H1 (cell line): ENCODE results near the gene SLC24A3. TPM values are rescaled to one million over a fixed set of nuclear protein-coding genes. Genes with fewer than 3 reads are reported as not detected.

ENCODE experiments used
- CTCF ChIA-PET: fragments of 300-600 bp; sonication (Branson Sonifier 250); formaldehyde crosslinking; loops from one replicate; lab custom pipeline; 2021; ENCODE audit not compliant: partially characterized antibody; lab: Charles Lee
- POLR2A ChIA-PET: fragments of 300-600 bp; sonication (Branson Sonifier 250); formaldehyde crosslinking; loops from one replicate; lab custom pipeline; 2021; ENCODE audit warnings: inconsistent platforms; ENCODE audit not compliant: partially characterized antibody; lab: Charles Lee
- DNase-seq, 2 experiments: peaks; one replicate each; pipeline versions ENCODE4 v3.0.0 to v3.0.0-alpha.2; 2010 to 2022; ENCODE audit warnings: low spot score in 2 of 2, low read depth in 1 of 2, mixed read lengths in 1 of 2
- FAIRE-seq: peaks from 2 replicates; lab custom pipeline; 2011; peaks lifted over from hg19 to GRCh38; lab: Jason Lieb, UNC
- H2AFZ ChIP-seq: 2 replicates; pipeline ENCODE4 v1.8.1; 2012; ENCODE audit warnings: low read length, inconsistent platforms
- H2AK5ac ChIP-seq: 2 replicates; pipeline ENCODE4 v1.6.1; 2013; ENCODE audit warnings: low read depth, low read length
- H2BK120ac ChIP-seq: replicated peaks from 2 replicates; pipeline ENCODE3; 2013; ENCODE audit warnings: low read depth, low read length, inconsistent platforms
- H2BK12ac ChIP-seq: 2 replicates; pipeline ENCODE4 v1.6.1; 2013; ENCODE audit warnings: low read depth, low read length
- H2BK15ac ChIP-seq: 2 replicates; pipeline ENCODE4 v1.6.1; 2013; ENCODE audit warnings: low read length
- H2BK20ac ChIP-seq: 2 replicates; pipeline ENCODE4 v1.6.1; 2013; ENCODE audit warnings: low read length
- H2BK5ac ChIP-seq: 2 replicates; pipeline ENCODE4 v1.6.1; 2013; ENCODE audit warnings: low read depth, low read length
- H3K14ac ChIP-seq: 2 replicates; pipeline ENCODE4 v1.6.1; 2013; ENCODE audit warnings: inconsistent platforms; ENCODE audit not compliant: insufficient read length
- H3K18ac ChIP-seq: 2 replicates; pipeline ENCODE4 v1.6.1; 2013; ENCODE audit warnings: low read length; ENCODE audit errors: extremely low read depth
- H3K23ac ChIP-seq: 2 replicates; pipeline ENCODE4 v1.6.1; 2013; ENCODE audit warnings: inconsistent platforms; ENCODE audit not compliant: insufficient read length
- H3K23me2 ChIP-seq: 2 replicates; pipeline ENCODE4 v1.6.1; 2013; ENCODE audit warnings: low read depth, low read length
- H3K27ac ChIP-seq: 2 replicates; pipeline ENCODE4 v1.6.1; 2011; ENCODE audit warnings: low read depth, low read length, inconsistent platforms
- H3K27me3 ChIP-seq, 4 experiments: replicated peaks in 1 of 4; 1 replicate in 1 of 4; 2 replicates in 3 of 4; pipeline versions ENCODE4 v1.6.1 to v1.8.1; 2011 to 2013; ENCODE audit warnings: low read length in 3 of 4, mild to moderate bottlenecking in 3 of 4, inconsistent platforms in 2 of 4, mixed read lengths in 2 of 4, moderate library complexity in 1 of 4; ENCODE audit not compliant: control insufficient read depth in 3 of 4, insufficient read depth in 3 of 4; ENCODE audit errors: extremely low read depth in 1 of 4
- H3K36me3 ChIP-seq, 4 experiments: 2 replicates each; pipeline versions ENCODE4 v1.6.1 to v1.8.1; 2011 to 2013; ENCODE audit warnings: mild to moderate bottlenecking in 4 of 4, low read length in 3 of 4, moderate library complexity in 2 of 4, control low read depth in 1 of 4, inconsistent platforms in 1 of 4; ENCODE audit not compliant: insufficient read depth in 4 of 4, control insufficient read depth in 2 of 4
- H3K4ac ChIP-seq: replicated peaks from 2 replicates; pipeline ENCODE3; 2013; ENCODE audit warnings: low read length, low read depth, mixed read lengths, inconsistent platforms; ENCODE audit not compliant: insufficient read length
- H3K4me1 ChIP-seq, 4 experiments: replicated peaks in 1 of 4; 1 replicate in 1 of 4; 2 replicates in 3 of 4; pipeline versions ENCODE4 v1.6.1 to v1.8.1; 2011 to 2013; ENCODE audit warnings: low read length in 3 of 4, inconsistent platforms in 2 of 4, mixed read lengths in 1 of 4; ENCODE audit not compliant: insufficient read depth in 4 of 4, control insufficient read depth in 3 of 4
- H3K4me2 ChIP-seq, 2 experiments: 2 replicates each; pipeline versions ENCODE4 v1.6.1 to v1.8.1; 2011 to 2013; ENCODE audit warnings: low read depth in 2 of 2, low read length in 2 of 2, control low read depth in 1 of 2, inconsistent platforms in 1 of 2, mild to moderate bottlenecking in 1 of 2; ENCODE audit not compliant: insufficient read depth in 1 of 2
- H3K4me3 ChIP-seq, 4 experiments: fragments of 200-600, 300-600 bp in 1 of 4; sonication (generic), shearing (Covaris generic), sonication (Bioruptor Twin) in 1 of 4; 2 replicates each; pipeline versions ENCODE4 v1.5.1 to v1.8.1; 2011 to 2016; ENCODE audit warnings: low read length in 4 of 4, low read depth in 3 of 4, control low read depth in 2 of 4, inconsistent platforms in 2 of 4, mild to moderate bottlenecking in 2 of 4, mixed read lengths in 1 of 4, moderate library complexity in 1 of 4; ENCODE audit not compliant: insufficient read depth in 2 of 4; ENCODE audit errors: extremely low read depth in 1 of 4
- H3K56ac ChIP-seq: replicated peaks from 2 replicates; pipeline ENCODE3; 2013; ENCODE audit warnings: low read depth, mild to moderate bottlenecking, mixed read lengths, low read length, inconsistent platforms; ENCODE audit not compliant: insufficient read length
- H3K79me1 ChIP-seq: 2 replicates; pipeline ENCODE4 v1.6.1; 2013; ENCODE audit warnings: low read depth, low read length, control low read depth
- H3K79me2 ChIP-seq, 2 experiments: 2 replicates each; pipeline versions ENCODE4 v1.6.1 to v1.8.1; 2012 to 2013; ENCODE audit warnings: low read length in 2 of 2, mild to moderate bottlenecking in 2 of 2, inconsistent platforms in 1 of 2; ENCODE audit not compliant: insufficient read depth in 2 of 2, control insufficient read depth in 1 of 2
- H3K9ac ChIP-seq, 4 experiments: replicated peaks in 1 of 4; 1 replicate in 1 of 4; 2 replicates in 3 of 4; pipeline versions ENCODE4 v1.6.1 to v1.8.1; 2011 to 2013; ENCODE audit warnings: low read depth in 3 of 4, low read length in 3 of 4, control low read depth in 2 of 4, mild to moderate bottlenecking in 2 of 4, moderate library complexity in 2 of 4, inconsistent platforms in 1 of 4; ENCODE audit errors: extremely low read depth in 1 of 4
- H3K9me3 ChIP-seq, 2 experiments: 2 replicates each; pipeline versions ENCODE4 v1.6.1 to v1.8.1; 2012 to 2013; ENCODE audit warnings: mild to moderate bottlenecking in 2 of 2, moderate library complexity in 2 of 2, control low read depth in 1 of 2, inconsistent platforms in 1 of 2, low read depth in 1 of 2, low read length in 1 of 2, mixed read lengths in 1 of 2; ENCODE audit not compliant: insufficient read depth in 2 of 2
- H4K20me1 ChIP-seq, 2 experiments: replicated peaks in 1 of 2; 2 replicates each; pipeline versions ENCODE3 to v1.8.1; 2011 to 2013; ENCODE audit warnings: inconsistent platforms in 2 of 2, low read length in 2 of 2, mild to moderate bottlenecking in 1 of 2; ENCODE audit not compliant: insufficient read depth in 2 of 2, control insufficient read depth in 1 of 2
- H4K5ac ChIP-seq: 2 replicates; pipeline ENCODE4 v1.6.1; 2013; ENCODE audit warnings: low read length, low read depth, mixed read lengths, inconsistent platforms; ENCODE audit not compliant: insufficient read length
- H4K8ac ChIP-seq: 2 replicates; pipeline ENCODE4 v1.8.0; 2013; ENCODE audit warnings: mild to moderate bottlenecking, moderate library complexity, low read length, inconsistent platforms; ENCODE audit not compliant: insufficient read depth; ENCODE audit errors: extremely low read depth
- H4K91ac ChIP-seq: replicated peaks from 2 replicates; pipeline ENCODE3; 2013; ENCODE audit warnings: low read length, mixed read lengths, inconsistent platforms; ENCODE audit not compliant: insufficient read length
- ASH2L ChIP-seq: fragments of 200-600, 300-600 bp; sonication (generic); IDR thresholded peaks from one replicate; pipeline ENCODE4 v1.7.1; 2017; ENCODE audit warnings: low read length
- CBX8 ChIP-seq: fragments of 300-800, 300-1000 bp; sonication (generic); IDR thresholded peaks from 2 replicates; pipeline ENCODE4 v1.7.1; 2016; ENCODE audit warnings: low read depth, low read length, borderline replicate concordance
- CREB1 ChIP-seq: IDR thresholded peaks from 2 replicates; pipeline ENCODE4 v1.6.1; 2012; ENCODE audit warnings: inconsistent platforms
- POLR2A ChIP-seq, 2 experiments: IDR thresholded peaks; 1 replicate in 1 of 2; 2 replicates in 1 of 2; pipeline ENCODE4 v1.6.1; 2011; ENCODE audit warnings: low read depth in 2 of 2, low read length in 2 of 2, mild to moderate bottlenecking in 2 of 2; ENCODE audit errors: control extremely low read depth in 1 of 2
- SAP30 ChIP-seq: fragments of 300-600 bp; sonication (generic); IDR thresholded peaks from 2 replicates; pipeline ENCODE4 v1.7.1; 2012; ENCODE audit warnings: low read length, moderate library complexity, mild to moderate bottlenecking, inconsistent platforms; ENCODE audit not compliant: insufficient read depth, insufficient replicate concordance
- SP1 ChIP-seq: IDR thresholded peaks from 2 replicates; pipeline ENCODE4 v1.6.1; 2011; ENCODE audit warnings: low read depth, low read length
- SP2 ChIP-seq: IDR thresholded peaks from 2 replicates; pipeline ENCODE4 v1.6.1; 2012; ENCODE audit warnings: mild to moderate bottlenecking, low read length, inconsistent platforms
- SP4 ChIP-seq: IDR thresholded peaks from 2 replicates; pipeline ENCODE4 v1.6.1; 2012; ENCODE audit warnings: low read length, inconsistent platforms
- WGBS, 2 experiments: shearing (Covaris generic) in 1 of 2; methylation state at CpG; one replicate each; pipeline versions ENCODE4 v1.1.6 to v1.1.7; 2013 to 2015; ENCODE audit warnings: low lambda C conversion rate in 2 of 2, mixed read lengths in 2 of 2, inconsistent platforms in 1 of 2, low coverage in 1 of 2, missing lambda C conversion rate in 1 of 2; ENCODE audit not compliant: insufficient replicate concordance in 2 of 2, insufficient coverage in 1 of 2, insufficient read length in 1 of 2; ENCODE audit errors: extremely low coverage in 1 of 2, missing lambda C conversion rate in 1 of 2; 5-methylcytosine and 5-hydroxymethylcytosine counted together
- polyA plus RNA-seq, 7 experiments: library from polyadenylated mRNA; depleted of rRNA in 3 of 7; stranded (reverse) in 5 of 7; unstranded in 2 of 7; fragments of >200 nt in 5 of 7; fragments of 200-250 nt in 2 of 7; gene quantifications; 1 replicate in 5 of 7; 2 replicates in 1 of 7; 4 replicates in 1 of 7; pipeline versions ENCODE4 v1.2.1 to v1.2.3, GENCODE V29; 2011 to 2013; ENCODE audit warnings: missing spikeins in 2 of 7, mixed read lengths in 2 of 7
- total RNA-seq: library from RNA; stranded (reverse); fragmentation: NEBNext Ultra II Directional; extraction: Animal tissue kit (Norgen Biotek cat#: 25700); gene quantifications from 2 replicates; pipeline ENCODE4 v1.2.1, GENCODE V29; 2021

SLC24A3 gene
- total and polyA plus RNA-seq, 2 of the 8 experiments (the other 6 are each of a cell fraction or from before 2014, with no cell fraction given), result 4.5 to 6.3 TPM

GRCh38 chr20:19375395-19375794 lies 163.0 kb downstream of the SLC24A3 start:
- FAIRE-seq, result no peak
- no peaks in the 10 kb centered on the region for H3K36me3 ChIP-seq
- H3K27me3 ChIP-seq, result no peaks in the 10 kb centered on the region
- no peak overlapping the region for H4K91ac ChIP-seq
- H3K18ac ChIP-seq, result no peak overlapping the region
- no peak overlapping the region for H3K4me2 ChIP-seq
- H3K9me3 ChIP-seq, result no peaks in the 10 kb centered on the region
- H2AK5ac ChIP-seq, result no peak overlapping the region
- no peak overlapping the region for H3K4ac ChIP-seq
- no peak overlapping the region for H2BK120ac ChIP-seq
- no peak overlapping the region for H3K23ac ChIP-seq
- CTCF ChIA-PET, result interaction anchor here (1.3 kb wide), 1 partner anchor 13 kb away, joined by 3 read pairs; no protein-coding TSS in a partner anchor
- no peak for TF ChIP-seq ASH2L
- no peak for TF ChIP-seq SP1
- no peak for TF ChIP-seq SP4
- TF ChIP-seq SP2, result no peak
- TF ChIP-seq SAP30, result no peak
- TF ChIP-seq CREB1, result no peak
- no peak for TF ChIP-seq POLR2A (IDR thresholded peaks at IDR 0.05; ENCODE audit: control extremely low read depth in 1 of 2, low read depth in 2 of 2, low read length in 2 of 2)
- TF ChIP-seq CBX8, result no peak
- TF ChIP-seq, all 59 proteins: peak for 0
- POLR2A ChIA-PET, result no interaction called here
- DNase-seq, result no peak
- Histone ChIP-seq H2BK20ac (no peak overlapping the region), H2BK15ac (no peak overlapping the region), H3K14ac (no peak overlapping the region), H3K9ac (no peak overlapping the region), H2BK12ac (no peak overlapping the region), H3K79me2 (no peaks in the 10 kb centered on the region), H4K8ac (no peak overlapping the region), H3K4me1 (no peaks in the 10 kb centered on the region), H3K56ac (no peak overlapping the region), H4K20me1 (no peaks in the 10 kb centered on the region), H3K27ac (no peak overlapping the region), H3K79me1 (no peaks in the 10 kb centered on the region), H4K5ac (no peak overlapping the region), H2AFZ (no peak overlapping the region), H3K4me3 (no peak overlapping the region), H2BK5ac (no peak overlapping the region), H3K23me2 (no peaks in the 10 kb centered on the region)
- 90% methylated on average over 6 of the region's 6 CpGs; no CpG with 5 or more reads in 1 of the 2 experiments for WGBS, 2 experiments
